ENCODE measurements around the gene CDH2.

DNA sequence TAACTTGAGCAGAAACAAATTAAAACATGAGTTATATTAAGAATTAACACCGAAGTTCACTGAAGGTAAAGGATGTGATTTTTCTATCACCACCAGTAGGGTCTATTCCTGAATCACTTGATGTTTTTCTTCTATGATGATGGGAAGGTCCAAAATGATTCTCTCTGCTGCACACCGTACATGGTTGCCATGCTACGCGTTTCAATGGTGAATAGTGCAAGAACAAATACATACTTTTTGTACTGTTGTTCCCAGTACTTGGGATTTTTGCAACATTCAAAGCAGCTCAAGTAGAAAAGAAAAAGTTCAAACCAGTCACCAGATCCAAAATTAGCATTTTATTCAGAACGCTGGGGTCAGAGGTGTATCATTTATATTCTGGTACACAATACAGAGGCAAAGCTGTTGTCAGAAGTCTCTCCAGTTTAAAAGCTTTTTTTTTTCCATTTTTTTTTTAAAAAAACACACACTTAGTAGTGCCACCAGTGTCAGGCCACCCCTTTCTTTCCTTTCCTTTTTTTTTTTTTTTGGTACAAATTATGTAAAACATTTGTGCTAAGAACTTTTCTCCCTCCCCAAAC, 226.2 kb downstream of the CDH2 start:
- TF ChIP-seq, protein P1, sequence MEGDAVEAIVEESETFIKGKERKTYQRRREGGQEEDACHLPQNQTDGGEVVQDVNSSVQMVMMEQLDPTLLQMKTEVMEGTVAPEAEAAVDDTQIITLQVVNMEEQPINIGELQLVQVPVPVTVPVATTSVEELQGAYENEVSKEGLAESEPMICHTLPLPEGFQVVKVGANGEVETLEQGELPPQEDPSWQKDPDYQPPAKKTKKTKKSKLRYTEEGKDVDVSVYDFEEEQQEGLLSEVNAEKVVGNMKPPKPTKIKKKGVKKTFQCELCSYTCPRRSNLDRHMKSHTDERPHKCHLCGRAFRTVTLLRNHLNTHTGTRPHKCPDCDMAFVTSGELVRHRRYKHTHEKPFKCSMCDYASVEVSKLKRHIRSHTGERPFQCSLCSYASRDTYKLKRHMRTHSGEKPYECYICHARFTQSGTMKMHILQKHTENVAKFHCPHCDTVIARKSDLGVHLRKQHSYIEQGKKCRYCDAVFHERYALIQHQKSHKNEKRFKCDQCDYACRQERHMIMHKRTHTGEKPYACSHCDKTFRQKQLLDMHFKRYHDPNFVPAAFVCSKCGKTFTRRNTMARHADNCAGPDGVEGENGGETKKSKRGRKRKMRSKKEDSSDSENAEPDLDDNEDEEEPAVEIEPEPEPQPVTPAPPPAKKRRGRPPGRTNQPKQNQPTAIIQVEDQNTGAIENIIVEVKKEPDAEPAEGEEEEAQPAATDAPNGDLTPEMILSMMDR (IDR thresholded peaks at IDR 0.05; ENCODE audit: low read depth, low read length): no peak
- no peak for TF ChIP-seq EZH2phosphoT487 (IDR thresholded peaks at IDR 0.05; ENCODE audit: low read depth)
